HL-60 (cell line): ENCODE data around the gene GCKR.

Experiments used
- DNase-seq, 2 experiments: peaks; one replicate each; pipeline ENCODE4 v3.0.0-alpha.2; 2010 to 2020; ENCODE audit warnings: low read depth in 1 of 2, low spot score in 1 of 2
- H3K27ac ChIP-seq: fragments of 250-450 bp; sonication (Bioruptor Pico); replicated peaks from 2 replicates; pipeline ENCODE4 v1.5.1; 2020; ENCODE audit warnings: mild to moderate bottlenecking, moderate library complexity
- H3K27me3 ChIP-seq: fragments of 250-450 bp; sonication (Bioruptor Pico); 2 replicates; pipeline ENCODE4 v1.5.1; 2021; ENCODE audit warnings: mild to moderate bottlenecking, moderate library complexity; ENCODE audit not compliant: insufficient read depth, poor library complexity, severe bottlenecking
- H3K4me3 ChIP-seq: replicated peaks from 2 replicates; pipeline ENCODE4 v1.5.1; 2011; ENCODE audit warnings: mild to moderate bottlenecking, control low read depth, low read length; ENCODE audit not compliant: insufficient read depth
- GABPA ChIP-seq: IDR thresholded peaks from 2 replicates; pipeline ENCODE4 v1.6.1; 2012; ENCODE audit warnings: low read depth
- POLR2AphosphoS5 ChIP-seq: IDR thresholded peaks from 2 replicates; pipeline ENCODE4 v1.6.1; 2012; ENCODE audit warnings: low read depth
- REST ChIP-seq: IDR thresholded peaks from 2 replicates; pipeline ENCODE4 v1.6.1; 2012; ENCODE audit warnings: low read depth; ENCODE audit not compliant: insufficient replicate concordance
- SPI1 ChIP-seq: IDR thresholded peaks from 2 replicates; pipeline ENCODE4 v1.6.1; 2012; ENCODE audit warnings: low read depth, mild to moderate bottlenecking, borderline replicate concordance
- TF ChIP-seq, protein P1 (sequence below): IDR thresholded peaks from one replicate; pipeline ENCODE4 v1.5.1; 2011; ENCODE audit warnings: low read length, control low read depth, inconsistent platforms; ENCODE audit not compliant: insufficient read depth

The GCKR gene

DNA sequence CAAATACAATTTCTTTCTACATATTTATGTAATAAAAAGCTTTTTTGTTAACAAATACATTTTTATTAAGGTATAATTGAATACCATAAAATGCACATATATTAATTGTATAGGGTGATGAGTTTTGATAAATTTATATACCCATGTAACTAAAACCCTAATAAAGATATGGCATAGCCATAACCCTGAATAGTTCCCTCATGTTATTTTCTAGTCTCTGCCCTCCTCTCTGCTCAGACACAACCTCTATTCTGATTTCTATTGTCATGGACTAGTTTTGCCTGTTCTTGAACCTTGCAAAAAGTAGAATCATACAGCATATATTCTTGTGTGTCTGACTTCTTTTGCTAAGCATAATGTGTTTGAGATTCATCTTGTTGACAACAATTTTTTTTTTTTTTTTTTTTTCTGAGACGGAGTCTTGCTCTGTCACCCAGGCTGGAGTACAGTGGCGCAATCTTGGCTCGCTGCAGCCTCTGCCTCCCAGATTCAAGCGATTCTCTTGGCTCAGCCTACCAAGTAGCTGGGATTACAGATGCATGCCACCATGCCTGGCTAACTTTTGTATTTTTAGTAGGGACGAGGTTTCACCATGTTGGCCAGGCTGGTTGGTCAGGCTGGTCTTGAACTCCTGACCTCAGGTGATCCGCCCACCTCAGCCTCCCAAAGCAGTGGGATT lies 47.6 kb downstream of the GCKR start:
- DNase-seq = no peak
- TF ChIP-seq SPI1 (no peak), GABPA (no peak), REST (no peak), POLR2AphosphoS5 (no peak)
- TF ChIP-seq, protein P1, sequence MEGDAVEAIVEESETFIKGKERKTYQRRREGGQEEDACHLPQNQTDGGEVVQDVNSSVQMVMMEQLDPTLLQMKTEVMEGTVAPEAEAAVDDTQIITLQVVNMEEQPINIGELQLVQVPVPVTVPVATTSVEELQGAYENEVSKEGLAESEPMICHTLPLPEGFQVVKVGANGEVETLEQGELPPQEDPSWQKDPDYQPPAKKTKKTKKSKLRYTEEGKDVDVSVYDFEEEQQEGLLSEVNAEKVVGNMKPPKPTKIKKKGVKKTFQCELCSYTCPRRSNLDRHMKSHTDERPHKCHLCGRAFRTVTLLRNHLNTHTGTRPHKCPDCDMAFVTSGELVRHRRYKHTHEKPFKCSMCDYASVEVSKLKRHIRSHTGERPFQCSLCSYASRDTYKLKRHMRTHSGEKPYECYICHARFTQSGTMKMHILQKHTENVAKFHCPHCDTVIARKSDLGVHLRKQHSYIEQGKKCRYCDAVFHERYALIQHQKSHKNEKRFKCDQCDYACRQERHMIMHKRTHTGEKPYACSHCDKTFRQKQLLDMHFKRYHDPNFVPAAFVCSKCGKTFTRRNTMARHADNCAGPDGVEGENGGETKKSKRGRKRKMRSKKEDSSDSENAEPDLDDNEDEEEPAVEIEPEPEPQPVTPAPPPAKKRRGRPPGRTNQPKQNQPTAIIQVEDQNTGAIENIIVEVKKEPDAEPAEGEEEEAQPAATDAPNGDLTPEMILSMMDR = no peak
- Histone ChIP-seq H3K4me3 (no peak overlapping the region), H3K27me3 (no peaks in the 10 kb centered on the region), H3K27ac (no peak overlapping the region)

DNA sequence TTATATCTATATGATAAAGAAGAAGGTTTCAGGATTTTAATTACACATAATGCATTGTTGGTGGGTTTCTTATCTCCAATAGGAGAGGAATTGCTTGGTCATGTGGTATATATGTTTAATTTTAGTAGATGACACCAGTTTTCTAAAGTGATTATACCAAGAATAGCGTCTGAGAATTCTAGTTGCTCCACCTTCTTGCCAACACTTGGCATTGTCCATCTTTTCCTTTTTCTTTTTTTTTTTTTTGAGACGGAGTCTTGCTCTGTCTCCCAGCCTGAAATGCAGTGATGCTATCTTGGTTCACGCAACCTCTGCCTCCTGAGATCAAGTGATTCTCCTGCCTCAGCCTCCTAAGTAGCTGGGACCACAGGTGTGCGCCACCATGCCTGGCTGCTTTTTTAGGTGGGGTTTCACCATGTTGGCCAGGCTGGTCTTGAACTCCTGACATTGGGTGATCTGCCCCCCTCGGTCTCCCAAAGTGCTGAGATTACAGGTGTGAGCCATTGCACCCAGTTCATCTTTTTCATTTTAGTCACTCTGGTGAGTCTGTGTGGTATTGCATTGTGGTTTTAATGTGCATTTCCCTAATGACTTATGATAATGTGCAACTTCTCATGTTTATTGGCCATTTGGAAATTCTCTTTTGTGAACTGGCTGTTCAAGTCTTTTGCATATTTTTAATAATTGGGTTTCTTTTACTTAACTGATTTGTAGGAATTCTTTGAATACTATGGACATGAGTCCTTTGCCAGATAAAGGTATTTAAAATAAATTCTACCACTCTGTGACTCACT lies 48.9 kb downstream of the GCKR start:
- H3K4me3 ChIP-seq = no peak overlapping the region
- H3K27me3 ChIP-seq = no peaks in the 10 kb centered on the region
- DNase-seq = no peak
- no peak for TF ChIP-seq POLR2AphosphoS5
- TF ChIP-seq SPI1 = no peak
- TF ChIP-seq, protein P1 = no peak
- TF ChIP-seq REST = no peak
- TF ChIP-seq GABPA = no peak
- H3K27ac ChIP-seq = no peak overlapping the region

DNA sequence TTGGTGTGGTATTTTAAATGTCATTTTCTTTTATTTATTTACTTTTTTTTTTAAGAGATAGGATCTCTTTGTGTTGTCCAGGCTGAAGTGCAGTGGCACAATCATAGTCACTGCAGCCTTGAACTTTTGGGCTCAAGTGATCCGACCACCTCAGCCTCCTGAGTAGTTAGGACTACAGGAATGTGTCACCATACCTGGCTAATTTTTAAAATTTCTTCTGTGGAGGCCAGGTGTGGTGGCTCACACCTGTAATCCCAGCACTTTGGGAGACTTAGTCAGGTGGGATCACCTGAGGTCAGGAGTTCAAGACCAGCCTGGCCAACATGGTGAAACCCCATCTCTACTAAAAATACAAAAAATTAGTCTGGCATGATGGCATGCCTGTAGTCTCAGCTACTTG lies 52.7 kb downstream of the GCKR start:
- Histone ChIP-seq H3K27me3 (no peaks in the 10 kb centered on the region), H3K4me3 (no peak overlapping the region), H3K27ac (no peak overlapping the region)
- TF ChIP-seq, protein P1 = no peak
- TF ChIP-seq POLR2AphosphoS5 (no peak), SPI1 (no peak), GABPA (no peak), REST (no peak)
- DNase-seq = no peak
